Bronchial epithelial cell (primary cell): Measurements from ENCODE around the gene NWD2. TPM values are rescaled to one million over a fixed set of nuclear protein-coding genes. Genes with fewer than 3 reads are reported as not detected.

Source experiments
- DNase-seq: peaks from one replicate; pipeline ENCODE4 v3.0.0-alpha.2; 2010; ENCODE audit warnings: low read depth
- FAIRE-seq: peaks from 2 replicates; lab custom pipeline; 2011; peaks lifted over from hg19 to GRCh38; lab: Jason Lieb, UNC
- H3K27me3 ChIP-seq: 2 replicates; pipeline ENCODE4 v1.5.1; 2011; ENCODE audit warnings: low read length; ENCODE audit not compliant: control insufficient read depth, insufficient read depth
- H3K36me3 ChIP-seq: 2 replicates; pipeline ENCODE4 v1.5.1; 2011; ENCODE audit warnings: low read length; ENCODE audit not compliant: control insufficient read depth, insufficient read depth
- H3K4me3 ChIP-seq: 2 replicates; pipeline ENCODE4 v1.5.1; 2011; ENCODE audit warnings: mild to moderate bottlenecking, low read depth, low read length, control low read depth
- CTCF ChIP-seq: IDR thresholded peaks from 2 replicates; pipeline ENCODE4 v1.5.1; 2011; ENCODE audit warnings: mild to moderate bottlenecking, moderate library complexity, low read length, control low read depth, inconsistent platforms; ENCODE audit not compliant: insufficient read depth, severe bottlenecking
- total RNA-seq: library from RNA; depleted of rRNA; stranded (reverse); fragments of >200 nt; gene quantifications from 2 replicates; pipeline ENCODE4 v1.2.1, GENCODE V29; 2014

NWD2 gene
- total RNA-seq, 1 donor from 2014 or later, result 0.26 TPM

DNA sequence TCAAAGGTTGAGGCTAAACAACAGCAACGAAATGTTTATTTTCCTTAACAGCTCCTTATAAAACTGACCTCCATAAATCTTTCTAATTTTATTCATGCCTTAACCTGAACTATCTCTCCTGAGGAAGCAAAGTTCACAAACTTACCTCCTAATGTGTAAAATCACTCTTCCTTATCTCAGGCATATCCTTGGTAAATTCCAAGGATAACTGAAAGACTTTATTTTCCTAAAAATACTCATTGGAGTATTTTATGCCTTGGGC lies 197.4 kb downstream of the NWD2 start:
- FAIRE-seq, result no peak
- Histone ChIP-seq H3K27me3 (no peaks in the 10 kb centered on the region), H3K4me3 (no peak overlapping the region), H3K36me3 (no peaks in the 10 kb centered on the region)
- TF ChIP-seq CTCF, result no peak
- DNase-seq, result no peak

GRCh38 chr4:37443137-37443536 lies 198.6 kb downstream of the NWD2 start:
- no peak for DNase-seq
- Histone ChIP-seq H3K36me3 (no peaks in the 10 kb centered on the region), H3K27me3 (no peaks in the 10 kb centered on the region), H3K4me3 (no peak overlapping the region)
- no peak for FAIRE-seq
- no peak for TF ChIP-seq CTCF

DNA sequence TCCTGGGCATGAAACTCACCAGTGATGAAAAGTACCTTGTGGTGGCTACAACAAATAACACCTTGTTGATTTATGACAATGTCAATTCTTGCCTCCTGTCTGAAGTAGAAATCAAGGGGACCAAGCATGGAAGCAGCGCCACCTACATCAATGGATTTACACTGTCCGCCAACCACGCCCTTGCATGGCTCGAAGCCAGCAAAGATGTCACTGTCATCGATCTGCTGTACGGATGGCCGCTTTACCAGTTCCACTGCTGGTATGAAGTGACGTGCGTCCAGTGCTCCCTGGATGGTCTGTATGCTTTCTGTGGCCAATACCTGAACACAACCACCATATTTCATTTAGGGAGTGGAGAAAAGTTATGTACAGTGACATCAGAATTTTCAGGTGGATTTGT lies 200.5 kb downstream of the NWD2 start:
- Histone ChIP-seq H3K36me3 (no peaks in the 10 kb centered on the region), H3K4me3 (no peak overlapping the region), H3K27me3 (no peaks in the 10 kb centered on the region)
- DNase-seq (no peak), FAIRE-seq (no peak)
- TF ChIP-seq CTCF, result no peak

GRCh38 chr4:37446016-37446415 lies 201.5 kb downstream of the NWD2 start:
- no peaks in the 10 kb centered on the region for H3K36me3 ChIP-seq
- H3K4me3 ChIP-seq, result no peak overlapping the region
- no peaks in the 10 kb centered on the region for H3K27me3 ChIP-seq
- FAIRE-seq (no peak), DNase-seq (no peak)
- no peak for TF ChIP-seq CTCF

GRCh38 chr4:37447886-37448285 lies 203.3 kb downstream of the NWD2 start:
- Histone ChIP-seq H3K4me3 (no peak overlapping the region), H3K36me3 (no peaks in the 10 kb centered on the region), H3K27me3 (no peaks in the 10 kb centered on the region)
- peak; percentile 28 for DNase-seq
- FAIRE-seq, result no peak
- no peak for TF ChIP-seq CTCF

GRCh38 chr4:37450309-37450708 lies 205.8 kb downstream of the NWD2 start:
- H3K27me3 ChIP-seq, result peaks cover 2% of the 10 kb centered on the region
- no peak for TF ChIP-seq CTCF
- DNase-seq (no peak), FAIRE-seq (no peak)
- H3K36me3 ChIP-seq, result no peaks in the 10 kb centered on the region
- no peak overlapping the region for H3K4me3 ChIP-seq
